GM08714 (cell line): ENCODE data around the gene KRTAP10-5.
"Not testable (repeated sequence)": the region's sequence is repeated elsewhere in the genome, so short reads cannot be mapped to it uniquely, and the experiment has no call there.

Source experiments
- H3K4me3 ChIP-seq: fragments of 200-500 bp; sonication (Bioruptor generic); 2 replicates; pipeline ENCODE4 v1.5.1; 2014; ENCODE audit warnings: mild to moderate bottlenecking, low read length, inconsistent platforms
- ZNF274 ChIP-seq: IDR thresholded peaks from 2 replicates; pipeline ENCODE4 v1.6.1; 2012; ENCODE audit warnings: mild to moderate bottlenecking, low read depth, low read length

The KRTAP10-5 gene, protein sequence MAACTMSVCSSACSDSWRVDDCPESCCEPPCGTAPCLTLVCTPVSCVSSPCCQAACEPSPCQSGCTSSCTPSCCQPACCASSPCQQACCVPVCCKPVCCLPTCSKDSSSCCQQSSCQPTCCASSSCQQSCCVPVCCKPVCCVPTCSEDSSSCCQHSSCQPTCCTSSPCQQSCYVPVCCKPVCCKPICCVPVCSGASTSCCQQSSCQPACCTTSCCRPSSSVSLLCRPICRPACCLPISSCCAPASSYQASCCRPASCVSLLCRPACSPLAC

DNA sequence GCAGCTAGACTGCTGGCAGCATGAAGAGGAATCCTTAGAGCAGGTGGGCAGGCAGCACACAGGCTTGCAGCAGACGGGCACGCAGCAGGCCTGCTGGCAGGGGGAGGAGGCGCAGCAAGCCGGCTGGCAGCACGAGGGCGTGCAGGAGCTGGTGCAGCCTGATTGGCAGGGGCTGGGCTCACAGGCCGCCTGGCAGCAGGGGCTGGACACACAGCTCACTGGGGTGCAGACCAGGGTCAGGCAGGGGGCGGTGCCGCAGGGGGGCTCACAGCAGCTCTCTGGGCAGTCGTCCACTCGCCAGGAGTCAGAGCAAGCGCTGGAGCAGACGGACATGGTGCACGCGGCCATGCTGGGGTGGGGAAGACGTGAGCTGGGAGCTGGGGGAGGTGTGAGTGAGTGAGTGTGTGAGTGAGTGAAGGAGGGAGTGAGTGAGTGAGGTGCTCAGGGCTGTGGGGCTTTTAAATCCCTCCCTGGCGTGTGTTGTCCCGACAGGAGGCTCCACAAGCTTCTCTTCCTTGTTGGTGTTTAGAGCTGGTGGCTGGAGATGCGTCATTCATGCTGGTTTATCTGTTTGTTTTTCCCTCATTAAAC is at the start of gene KRTAP10-5:
TSS of gene KRTAP10-5 (minus strand) at position 374 of the 591 bp plus-strand sequence. CDS start at position 348, 26 bp downstream.
- H3K4me3 ChIP-seq: not testable (repeated sequence)

DNA sequence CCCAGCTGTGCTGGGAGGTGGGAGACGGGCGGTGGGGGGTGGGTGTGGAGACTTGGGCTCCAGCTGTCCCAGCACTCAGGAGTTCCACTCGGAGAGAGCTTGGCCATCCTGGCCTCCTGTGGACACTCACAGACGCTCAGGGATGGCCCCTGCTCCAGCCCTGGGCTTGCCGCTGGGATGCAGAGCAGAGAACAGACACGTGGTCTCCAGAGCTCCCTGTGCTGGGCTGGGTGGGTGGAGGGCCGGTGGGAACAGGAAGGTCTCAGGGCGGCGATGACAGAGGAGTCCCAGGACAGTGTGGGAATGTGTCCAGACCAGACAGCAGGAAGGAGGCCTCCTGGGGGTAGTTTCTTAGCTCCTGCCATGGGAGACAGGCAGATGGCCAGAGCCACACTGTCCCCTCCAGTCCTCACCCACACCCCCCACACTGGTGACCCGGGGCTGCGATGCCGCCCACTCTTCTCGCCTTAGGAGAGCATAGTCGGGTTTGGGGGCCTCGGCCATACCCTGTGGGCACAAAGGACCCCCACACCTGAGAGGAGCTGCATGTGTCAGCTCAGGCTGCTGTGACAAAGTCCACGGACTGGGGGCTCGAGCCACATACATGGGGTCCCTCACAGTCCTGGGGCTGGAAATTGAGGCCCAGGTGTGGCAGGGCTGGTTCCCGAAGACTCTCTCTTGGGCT is 48.4 kb upstream of the KRTAP10-5 start:
- no peak for TF ChIP-seq ZNF274
- no peak overlapping the region for H3K4me3 ChIP-seq

DNA sequence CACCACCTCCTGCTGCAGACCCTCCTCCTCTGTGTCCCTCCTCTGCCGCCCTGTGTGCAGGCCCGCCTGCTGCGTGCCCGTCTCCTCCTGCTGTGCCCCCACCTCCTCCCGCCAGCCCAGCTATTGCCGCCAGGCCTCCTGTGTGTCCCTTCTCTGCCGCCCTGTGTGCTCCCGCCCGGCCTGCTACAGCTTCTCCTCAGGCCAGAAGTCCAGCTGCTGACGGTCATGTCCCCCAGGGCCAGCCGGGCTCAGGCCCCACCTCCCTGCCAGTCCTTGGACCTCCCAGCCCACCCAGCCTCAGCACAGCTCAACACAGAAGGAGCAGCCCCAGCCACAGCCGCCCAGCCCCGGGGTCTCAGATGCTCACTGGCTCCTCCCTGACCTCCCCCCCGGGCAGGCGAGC is 47.4 kb upstream of the KRTAP10-5 start:
- not testable (repeated sequence) for H3K4me3 ChIP-seq

DNA sequence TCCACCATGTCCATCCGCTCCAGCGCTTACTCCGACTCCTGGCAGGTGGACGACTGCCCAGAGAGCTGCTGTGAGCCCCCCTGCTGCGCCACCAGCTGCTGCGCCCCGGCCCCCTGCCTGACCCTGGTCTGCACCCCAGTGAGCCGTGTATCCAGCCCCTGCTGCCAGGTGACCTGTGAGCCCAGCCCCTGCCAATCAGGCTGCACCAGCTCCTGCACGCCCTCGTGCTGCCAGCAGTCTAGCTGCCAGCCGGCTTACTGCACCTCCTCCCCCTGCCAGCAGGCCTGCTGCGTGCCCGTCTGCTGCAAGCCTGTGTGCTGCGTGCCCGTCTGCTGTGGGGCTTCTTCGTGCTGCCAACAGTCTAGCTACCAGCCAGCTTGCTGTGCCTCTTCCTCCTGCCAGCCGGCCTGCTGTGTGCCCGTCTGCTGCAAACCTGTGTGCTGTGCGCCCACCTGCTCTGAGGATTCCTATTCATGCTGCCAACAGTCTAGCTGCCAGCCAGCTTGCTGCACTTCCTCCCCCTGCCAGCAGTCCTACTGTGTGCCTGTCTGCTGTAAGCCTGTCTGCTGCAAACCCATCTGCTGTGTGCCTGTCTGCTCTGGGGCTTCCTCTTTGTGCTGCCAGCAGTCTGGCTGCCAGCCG is 46.9 kb upstream of the KRTAP10-5 start:
- H3K4me3 ChIP-seq: not testable (repeated sequence)

DNA sequence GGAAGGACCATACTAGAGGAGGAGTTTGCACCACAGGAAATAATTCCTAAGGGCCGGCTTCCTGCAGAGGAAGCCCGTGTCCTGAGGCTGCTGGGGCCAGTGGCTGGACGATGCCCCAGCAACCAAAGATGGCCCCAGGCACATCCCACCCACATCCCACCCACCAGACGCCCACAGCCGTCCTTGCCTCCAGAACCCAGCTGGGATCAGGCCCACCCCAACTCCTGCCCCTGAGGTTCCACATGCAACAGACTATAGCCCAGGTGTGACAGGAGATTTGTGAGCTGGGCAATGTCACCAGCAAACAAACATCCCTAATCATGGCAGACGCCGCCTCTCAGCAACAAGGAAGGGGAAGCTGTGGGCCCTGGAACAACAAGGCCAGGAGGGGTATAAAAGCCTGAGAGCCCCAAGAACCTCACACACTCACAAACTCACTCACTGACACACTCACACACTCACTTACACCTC is 46.3 kb upstream of the KRTAP10-5 start, which contains the start of gene KRTAP10-9:
TSS of gene KRTAP10-9 (plus strand) at position 421 of the 471 bp plus-strand sequence. CDS start 79 bp downstream, outside the sequence.
- H3K4me3 ChIP-seq: no peak within 1 kb of the TSS
- no peak for TF ChIP-seq ZNF274

DNA sequence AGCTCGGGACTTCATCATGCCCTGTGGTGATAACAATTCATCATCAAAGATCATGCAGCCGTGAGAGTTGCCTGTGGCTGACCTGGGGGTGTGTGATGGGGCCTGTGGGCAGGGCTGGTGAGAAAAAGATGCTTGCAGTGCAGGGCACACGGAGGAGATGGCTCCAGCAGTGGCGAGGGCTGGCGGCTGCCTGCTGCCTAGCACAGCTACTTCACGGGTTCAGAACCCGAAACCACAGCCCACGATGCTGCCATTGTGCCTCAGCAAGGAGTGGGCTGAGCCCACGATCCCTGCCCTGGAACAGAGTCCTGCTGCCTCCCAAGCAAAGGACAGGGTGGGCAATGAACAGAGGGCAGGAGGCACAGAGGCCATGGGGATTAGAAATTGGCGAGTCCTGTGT is 45.9 kb upstream of the KRTAP10-5 start:
- H3K4me3 ChIP-seq: no peak overlapping the region
- no peak for TF ChIP-seq ZNF274

DNA sequence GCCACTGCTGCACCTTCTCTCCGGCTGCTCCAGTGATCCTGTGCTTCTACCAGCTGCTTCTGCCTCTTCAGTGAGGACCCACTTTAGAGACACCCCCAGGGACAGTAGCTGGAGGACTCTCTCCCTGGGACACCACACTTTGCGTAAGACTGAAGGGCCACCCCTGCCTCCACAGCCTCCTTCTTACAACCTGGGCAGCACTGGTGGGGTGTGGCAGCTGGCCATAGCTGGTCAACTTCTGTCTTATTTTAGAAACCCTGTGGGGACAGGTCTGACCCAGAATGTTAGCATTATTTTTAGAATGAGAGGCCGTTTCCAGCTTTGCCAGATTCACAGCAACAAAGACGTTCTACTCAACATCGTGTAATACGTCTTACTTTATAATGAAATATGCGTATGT is 45.4 kb upstream of the KRTAP10-5 start:
- no peak overlapping the region for H3K4me3 ChIP-seq
- TF ChIP-seq ZNF274: no peak

DNA sequence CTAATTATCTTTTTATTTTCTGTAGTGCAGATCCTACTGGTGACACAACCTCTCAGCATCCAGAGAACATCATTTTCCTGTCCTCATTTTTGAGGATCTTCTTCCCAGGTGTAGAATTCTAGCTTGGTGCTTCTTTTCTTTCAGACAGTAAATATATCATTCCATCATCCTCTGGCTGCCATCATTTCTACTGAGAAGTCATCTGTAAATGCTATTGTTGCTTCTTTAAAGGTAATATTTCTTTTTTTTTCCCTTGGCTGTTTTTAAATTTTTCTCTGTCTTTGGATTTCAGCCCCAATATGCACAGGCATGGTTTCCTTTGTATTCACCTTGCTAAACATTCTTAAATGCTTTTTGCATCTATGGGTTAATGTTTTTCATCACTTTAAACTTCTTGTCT is 43.2 kb upstream of the KRTAP10-5 start:
- H3K4me3 ChIP-seq: no peak overlapping the region
- TF ChIP-seq ZNF274: no peak

DNA sequence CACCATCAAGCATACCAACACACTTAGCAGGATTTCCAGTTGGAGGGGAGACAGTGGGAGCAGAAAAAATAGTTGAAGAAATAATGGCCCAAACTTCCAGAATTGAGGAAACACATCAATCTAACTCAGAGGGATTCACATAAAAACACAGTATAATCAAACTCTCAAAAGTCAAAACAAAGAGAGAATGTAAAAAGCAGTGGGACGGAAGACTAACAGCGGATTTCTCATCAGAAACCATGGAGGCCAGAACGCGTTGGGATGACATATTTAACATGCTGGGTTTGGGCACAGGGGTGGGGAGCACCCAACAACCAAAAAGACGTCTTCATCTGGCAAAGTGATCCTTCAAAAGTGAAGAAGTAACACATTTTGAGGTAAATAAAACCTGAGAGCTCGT is 39.5 kb upstream of the KRTAP10-5 start:
- H3K4me3 ChIP-seq: no peak overlapping the region
- no peak for TF ChIP-seq ZNF274

DNA sequence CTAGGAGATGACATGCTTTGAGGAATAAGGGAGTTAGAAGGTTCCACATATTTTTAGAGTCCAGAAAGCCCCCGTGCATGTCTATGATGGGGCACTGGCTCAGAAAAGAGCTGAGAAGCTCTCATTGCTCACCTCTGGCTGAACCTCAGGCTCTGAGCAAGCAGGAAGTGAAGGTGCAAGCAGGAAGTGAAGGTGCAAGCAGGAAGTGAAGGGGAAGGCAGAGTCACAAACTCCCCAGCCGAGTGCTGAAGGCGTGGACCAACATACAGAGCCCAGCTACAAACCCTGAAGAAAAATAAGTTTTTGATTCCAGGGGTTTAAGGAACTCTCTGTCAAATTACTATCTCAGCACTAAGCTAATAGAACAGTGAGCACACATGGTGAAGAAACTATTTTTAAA is 38.5 kb upstream of the KRTAP10-5 start:
- TF ChIP-seq ZNF274: no peak
- no peak overlapping the region for H3K4me3 ChIP-seq

DNA sequence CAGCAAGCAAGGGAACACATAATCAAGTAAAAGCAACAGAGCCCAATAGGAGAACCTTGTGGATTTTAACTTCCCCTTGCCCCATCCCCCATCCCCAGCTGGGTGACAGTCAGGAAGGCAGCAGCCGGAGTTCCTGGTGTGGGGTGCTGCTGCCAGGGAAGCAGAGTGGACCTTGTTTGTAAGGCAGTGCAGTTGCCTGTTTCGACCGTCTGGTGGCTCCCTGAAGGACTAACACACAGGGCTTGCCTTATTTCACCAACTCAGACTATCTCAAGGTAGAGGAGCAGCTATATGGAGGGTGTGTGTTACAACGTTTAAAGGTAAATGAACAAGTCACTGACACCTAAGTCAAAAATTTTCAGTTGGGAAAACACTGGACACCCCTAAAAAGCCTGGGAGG is 38.1 kb upstream of the KRTAP10-5 start:
- no peak for TF ChIP-seq ZNF274
- H3K4me3 ChIP-seq: no peak overlapping the region

DNA sequence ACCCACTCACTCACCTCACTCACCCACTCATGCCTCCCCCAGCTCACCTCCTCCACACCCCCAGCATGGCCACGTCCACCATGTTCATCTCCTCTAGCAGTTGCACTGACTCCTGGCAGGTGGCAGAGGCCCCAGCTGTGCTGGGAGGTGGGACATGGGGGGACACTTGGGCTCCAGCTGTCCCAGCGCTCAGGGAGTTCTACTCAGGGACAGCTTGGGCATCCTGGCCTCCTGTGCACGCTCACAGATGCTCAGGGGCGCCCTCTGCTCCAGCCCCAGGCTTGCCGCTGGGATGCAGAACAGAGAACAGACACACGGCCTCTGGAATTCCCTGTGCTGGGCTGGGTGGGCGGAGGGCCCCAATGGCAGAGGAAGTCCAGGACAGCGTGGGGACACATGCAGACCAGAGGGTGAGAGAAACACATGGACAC is 36.7 kb upstream of the KRTAP10-5 start:
- no peak overlapping the region for H3K4me3 ChIP-seq
- TF ChIP-seq ZNF274: no peak

DNA sequence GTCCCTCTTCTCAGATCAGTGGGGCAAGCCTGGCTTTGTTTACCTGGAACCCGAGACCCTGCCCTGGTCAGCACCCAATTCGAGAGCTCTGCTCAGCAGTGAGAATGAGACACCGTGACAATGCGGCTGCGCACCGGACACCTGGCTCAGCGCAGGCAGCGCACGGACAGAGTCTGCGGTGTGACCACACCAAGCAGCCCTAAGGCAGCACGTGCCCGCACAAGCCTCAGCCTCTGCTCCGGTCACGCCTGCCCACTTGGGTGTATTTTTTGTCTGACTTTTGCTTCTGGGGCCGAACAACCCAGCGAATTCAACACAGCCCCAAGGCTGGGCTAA is 36.2 kb upstream of the KRTAP10-5 start:
- no peak overlapping the region for H3K4me3 ChIP-seq
- TF ChIP-seq ZNF274: no peak

DNA sequence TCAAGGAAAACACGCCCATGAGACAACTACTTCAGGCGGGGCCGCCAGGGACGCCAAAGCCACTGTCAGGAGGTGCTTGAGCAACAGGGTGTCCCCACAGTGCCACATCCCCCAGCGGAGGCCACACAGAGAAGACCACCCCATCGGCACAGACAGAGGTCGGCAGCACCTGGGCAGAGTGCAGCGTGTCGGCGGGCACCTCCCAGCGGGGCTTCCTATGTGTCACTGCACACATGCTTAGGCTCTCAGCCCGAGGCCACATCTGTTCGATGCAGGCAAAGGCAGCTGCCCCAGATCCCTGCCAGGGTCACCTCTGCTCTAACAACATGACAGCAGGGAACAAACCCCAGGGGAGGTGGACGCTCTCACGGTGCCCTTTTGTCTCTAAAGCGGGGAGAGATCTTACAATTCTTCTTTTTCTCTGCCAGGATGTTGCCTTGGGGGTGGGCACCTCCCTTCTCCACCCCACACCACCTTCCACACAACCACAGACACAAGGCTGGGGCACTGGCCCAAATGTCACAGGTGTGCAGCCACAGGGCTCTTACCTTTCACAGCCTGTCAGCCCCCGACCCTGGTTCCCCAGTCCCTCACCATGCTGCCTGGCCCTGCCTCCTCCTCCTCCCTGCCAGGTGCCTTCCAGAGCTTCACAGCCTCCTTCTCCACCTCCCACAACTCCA is 35.6 kb upstream of the KRTAP10-5 start:
- no peak overlapping the region for H3K4me3 ChIP-seq
- no peak for TF ChIP-seq ZNF274
